Dermis blood vessel endothelial cell (primary cell): ENCODE data around the gene ABHD6. TPM values are rescaled to one million over a fixed set of nuclear protein-coding genes. Genes with fewer than 3 reads are reported as not detected.

Experiments
- DNase-seq: peaks from one replicate; pipeline ENCODE4 v3.0.0; 2010
- total RNA-seq: library from RNA; depleted of rRNA; stranded (reverse); fragments of >200 nt; gene quantifications from 2 replicates; pipeline ENCODE4 v1.2.3, GENCODE V29; 2014

Gene ABHD6
- total RNA-seq: 21.7 and 43.1 TPM in 2 replicates

- DNase-seq: peak; percentile 77
Measured at GRCh38 chr3:58237238-58237940, at the start of gene ABHD6. Gene ABHD6, plus strand, starts transcription at chr3:58237792. Its CDS starts 18,795 bp downstream, at chr3:58256587.

- DNase-seq: no peak
Measured at GRCh38 chr3:58188173-58188564, 49.4 kb upstream of the ABHD6 start.

GRCh38 chr3:58188921-58189451 is 48.6 kb upstream of the ABHD6 start:
- no peak for DNase-seq

- DNase-seq: no peak
Measured at GRCh38 chr3:58189691-58190090, 47.9 kb upstream of the ABHD6 start.

- no peak for DNase-seq
Measured at GRCh38 chr3:58190291-58190690, 47.3 kb upstream of the ABHD6 start.

- no peak for DNase-seq
Measured at GRCh38 chr3:58190882-58191281, 46.7 kb upstream of the ABHD6 start.

GRCh38 chr3:58191361-58191991 is 46.1 kb upstream of the ABHD6 start:
- peak; percentile 57 for DNase-seq

GRCh38 chr3:58192069-58192468 is 45.5 kb upstream of the ABHD6 start:
- no peak for DNase-seq

GRCh38 chr3:58193682-58194407 is 43.7 kb upstream of the ABHD6 start:
- no peak for DNase-seq

- DNase-seq: no peak
Measured at GRCh38 chr3:58197588-58197987, 40.0 kb upstream of the ABHD6 start.

- peak; percentile 59 for DNase-seq
Measured at GRCh38 chr3:58198362-58198761, 39.2 kb upstream of the ABHD6 start.

- peak; percentile 81 for DNase-seq
Measured at GRCh38 chr3:58198804-58199203, 38.8 kb upstream of the ABHD6 start.

GRCh38 chr3:58200121-58200709 is 37.4 kb upstream of the ABHD6 start:
- DNase-seq: no peak

- no peak for DNase-seq
Measured at GRCh38 chr3:58200846-58201355, 36.7 kb upstream of the ABHD6 start.

- peak; percentile 59 for DNase-seq
Measured at GRCh38 chr3:58201451-58201850, 36.1 kb upstream of the ABHD6 start.

- no peak for DNase-seq
Measured at GRCh38 chr3:58202917-58203360, 34.7 kb upstream of the ABHD6 start.

GRCh38 chr3:58203541-58203940 is 34.1 kb upstream of the ABHD6 start:
- DNase-seq: no peak

- DNase-seq: no peak
Measured at GRCh38 chr3:58204720-58205119, 32.9 kb upstream of the ABHD6 start.

GRCh38 chr3:58205981-58206380 is 31.6 kb upstream of the ABHD6 start:
- DNase-seq: no peak

- DNase-seq: peak; percentile 43
Measured at GRCh38 chr3:58206406-58207011, 31.1 kb upstream of the ABHD6 start.

- DNase-seq: no peak
Measured at GRCh38 chr3:58207954-58208353, 29.6 kb upstream of the ABHD6 start.

GRCh38 chr3:58209933-58210332 is 27.7 kb upstream of the ABHD6 start:
- DNase-seq: no peak
